H9 (cell line): ENCODE measurements around the gene MYO1D. TPM values are rescaled to one million over a fixed set of nuclear protein-coding genes. Genes with fewer than 3 reads are reported as not detected.

Experiments used
- DNase-seq: peaks from one replicate; pipeline ENCODE4 v3.0.0-alpha.2; 2017
- H2AFZ ChIP-seq: one replicate; pipeline ENCODE4 v1.6.1; 2013; ENCODE audit warnings: mild to moderate bottlenecking, low read length, control low read depth, moderate library complexity
- H2AK5ac ChIP-seq: 2 replicates; pipeline ENCODE4 v1.6.1; 2013; ENCODE audit warnings: low read length, control low read depth, mixed read lengths; ENCODE audit not compliant: insufficient read length
- H2BK120ac ChIP-seq: one replicate; pipeline ENCODE4 v1.6.1; 2013; ENCODE audit warnings: low read depth, mild to moderate bottlenecking, low read length, control low read depth, inconsistent platforms; ENCODE audit not compliant: poor library complexity, severe bottlenecking
- H2BK12ac ChIP-seq: 2 replicates; pipeline ENCODE4 v1.6.1; 2013; ENCODE audit warnings: low read length, control low read depth, mixed read lengths, low read depth; ENCODE audit not compliant: insufficient read length
- H2BK15ac ChIP-seq: 2 replicates; pipeline ENCODE4 v1.6.1; 2013; ENCODE audit warnings: low read depth, low read length, control low read depth
- H2BK20ac ChIP-seq: one replicate; pipeline ENCODE4 v1.6.1; 2013; ENCODE audit warnings: low read depth, mild to moderate bottlenecking, low read length, control low read depth, inconsistent platforms; ENCODE audit not compliant: poor library complexity, severe bottlenecking
- H2BK5ac ChIP-seq: 2 replicates; pipeline ENCODE4 v1.6.1; 2013; ENCODE audit warnings: low read length, control low read depth, mixed read lengths; ENCODE audit not compliant: insufficient read length
- H3K14ac ChIP-seq: 2 replicates; pipeline ENCODE4 v1.6.1; 2013; ENCODE audit warnings: low read length, control low read depth; ENCODE audit not compliant: insufficient read depth
- H3K18ac ChIP-seq: 2 replicates; pipeline ENCODE4 v1.6.1; 2013; ENCODE audit warnings: low read depth, mild to moderate bottlenecking, mixed read lengths, low read length, control low read depth; ENCODE audit not compliant: insufficient read length
- H3K23ac ChIP-seq: 2 replicates; pipeline ENCODE4 v1.6.1; 2013; ENCODE audit warnings: low read length, control low read depth, mixed read lengths, low read depth; ENCODE audit not compliant: insufficient read length
- H3K23me2 ChIP-seq: 2 replicates; pipeline ENCODE4 v1.6.1; 2013; ENCODE audit warnings: low read depth, mild to moderate bottlenecking, mixed read lengths, low read length, control low read depth; ENCODE audit not compliant: insufficient read length, poor library complexity, severe bottlenecking
- H3K27ac ChIP-seq: 2 replicates; pipeline ENCODE4 v1.5.1; 2013; ENCODE audit warnings: low read length, control low read depth, mixed read lengths, low read depth; ENCODE audit not compliant: insufficient read length
- H3K27me3 ChIP-seq: 2 replicates; pipeline ENCODE4 v1.6.1; 2013; ENCODE audit warnings: low read length, control low read depth, inconsistent platforms; ENCODE audit not compliant: insufficient read depth
- H3K4ac ChIP-seq: 2 replicates; pipeline ENCODE4 v1.6.1; 2013; ENCODE audit warnings: low read depth, mild to moderate bottlenecking, control low read depth, inconsistent platforms, low read length, moderate library complexity
- H3K4me1 ChIP-seq: 2 replicates; pipeline ENCODE4 v1.6.1; 2013; ENCODE audit warnings: low read length, control low read depth, inconsistent platforms; ENCODE audit not compliant: insufficient read depth
- H3K4me2 ChIP-seq: 2 replicates; pipeline ENCODE4 v1.6.1; 2013; ENCODE audit warnings: low read length, control low read depth, mixed read lengths; ENCODE audit not compliant: insufficient read length, insufficient read depth
- H3K56ac ChIP-seq: 2 replicates; pipeline ENCODE4 v1.6.1; 2013; ENCODE audit warnings: low read depth, mild to moderate bottlenecking, mixed read lengths, low read length, control low read depth; ENCODE audit not compliant: insufficient read length
- H3K79me1 ChIP-seq: 2 replicates; pipeline ENCODE4 v1.6.1; 2013; ENCODE audit warnings: low read depth, mild to moderate bottlenecking, moderate library complexity, low read length, control low read depth, inconsistent platforms; ENCODE audit not compliant: insufficient read depth, poor library complexity, severe bottlenecking
- H3K79me2 ChIP-seq: 2 replicates; pipeline ENCODE4 v1.6.1; 2013; ENCODE audit warnings: low read length, control low read depth, inconsistent platforms; ENCODE audit not compliant: insufficient read depth
- H3K9ac ChIP-seq: 2 replicates; pipeline ENCODE4 v1.6.1; 2013; ENCODE audit warnings: low read length, control low read depth, mixed read lengths; ENCODE audit not compliant: insufficient read length; ENCODE audit errors: extremely low read depth
- H3K9me3 ChIP-seq: one replicate; pipeline ENCODE4 v1.6.1; 2013; ENCODE audit warnings: low read depth, low read length, inconsistent platforms; ENCODE audit not compliant: control insufficient read depth
- H3T11ph ChIP-seq: one replicate; pipeline ENCODE4 v1.6.1; 2013; ENCODE audit warnings: mild to moderate bottlenecking, low read length, control low read depth, inconsistent platforms
- H4K20me1 ChIP-seq: one replicate; pipeline ENCODE4 v1.6.1; 2013; ENCODE audit not compliant: control insufficient read depth, insufficient read length, insufficient read depth
- H4K5ac ChIP-seq: 2 replicates; pipeline ENCODE4 v1.6.1; 2013; ENCODE audit warnings: low read depth, mild to moderate bottlenecking, mixed read lengths, low read length, control low read depth; ENCODE audit not compliant: insufficient read length
- H4K8ac ChIP-seq: replicated peaks from 2 replicates; pipeline ENCODE4 v1.6.1; 2013; ENCODE audit warnings: low read length, control low read depth, mixed read lengths, low read depth; ENCODE audit not compliant: insufficient read length
- H4K91ac ChIP-seq: 2 replicates; pipeline ENCODE4 v1.6.1; 2013; ENCODE audit warnings: low read depth, mild to moderate bottlenecking, moderate library complexity, mixed read lengths, low read length, control low read depth; ENCODE audit not compliant: insufficient read length
- H3K27ac Mint-ChIP-seq, 3 experiments: 2 replicates in 2 of 3; 3 replicates in 1 of 3; pipeline ENCODE4 v1.8.0; 2020 to 2021; ENCODE audit warnings: mixed read lengths in 3 of 3, mild to moderate bottlenecking in 1 of 3, moderate library complexity in 1 of 3
- H3K27me3 Mint-ChIP-seq: 2 replicates; pipeline ENCODE4 v1.8.0; 2021; ENCODE audit warnings: low read depth, mild to moderate bottlenecking, moderate library complexity, mixed read lengths
- H3K36me3 Mint-ChIP-seq, 3 experiments: 2 replicates in 2 of 3; 3 replicates in 1 of 3; pipeline ENCODE4 v1.8.0; 2020 to 2021; ENCODE audit warnings: low read depth in 3 of 3, mixed read lengths in 3 of 3; ENCODE audit not compliant: insufficient read depth in 1 of 3
- H3K4me1 Mint-ChIP-seq, 2 experiments: 2 replicates each; pipeline ENCODE4 v1.8.0; 2020; ENCODE audit warnings: mixed read lengths in 2 of 2
- H3K4me3 Mint-ChIP-seq, 2 experiments: 2 replicates in 1 of 2; 3 replicates in 1 of 2; pipeline ENCODE4 v1.8.0; 2020 to 2021; ENCODE audit warnings: mild to moderate bottlenecking in 2 of 2, mixed read lengths in 2 of 2, moderate library complexity in 1 of 2
- H3K9me3 Mint-ChIP-seq, 2 experiments: 2 replicates in 1 of 2; 3 replicates in 1 of 2; pipeline ENCODE4 v1.8.0; 2020; ENCODE audit warnings: mild to moderate bottlenecking in 2 of 2, mixed read lengths in 2 of 2, moderate library complexity in 1 of 2
- WGBS: extraction: QIAGEN DNeasy Blood & Tissue Kit; methylation state at CpG from one replicate; pipeline ENCODE4 v1.1.7; 2013; ENCODE audit warnings: missing lambda C conversion rate, low lambda C conversion rate, mixed read lengths; ENCODE audit not compliant: insufficient read length; ENCODE audit errors: extremely low coverage; 5-methylcytosine and 5-hydroxymethylcytosine counted together
- total RNA-seq: library from RNA; stranded (reverse); gene quantifications from 2 replicates; pipeline ENCODE4 v1.2.1, GENCODE V29; 2021
- TF ChIP-seq, protein P1 (sequence below): fragments of 200-600 bp; sonication (generic); conservative IDR thresholded peaks from 3 replicates; pipeline ENCODE4 v1.8.0; 2021; ENCODE audit warnings: antibody characterized with exemption, mild to moderate bottlenecking

Gene MYO1D
- total RNA-seq, 1 experiment from 2014 or later = 19.0 TPM

DNA sequence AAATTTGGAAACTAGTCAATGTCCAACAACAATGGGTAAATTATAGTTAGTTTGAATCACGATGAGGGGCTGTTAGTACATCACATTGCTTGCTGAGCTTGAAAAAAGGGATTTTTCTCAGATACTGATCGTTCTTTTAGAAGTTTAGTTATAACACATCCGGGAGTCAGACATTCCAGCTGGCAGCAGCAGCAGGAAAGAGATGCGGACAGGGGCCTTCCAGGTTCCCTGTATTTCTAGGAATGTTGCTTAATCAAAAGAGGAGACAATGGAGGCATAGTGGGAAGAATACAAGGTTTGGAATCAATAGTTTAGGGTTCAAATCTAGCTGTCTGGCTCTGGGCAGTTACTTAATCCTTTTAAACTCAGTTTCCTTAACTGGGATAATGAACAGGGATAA lies 362.3 kb downstream of the MYO1D start:
- Mint-ChIP-seq H3K27me3 (peaks cover 10% of the 10 kb centered on the region), H3K27ac (no peak overlapping the region), H3K9me3 (no peaks in the 10 kb centered on the region), H3K4me3 (no peak overlapping the region), H3K4me1 (peaks cover 44 to 51% of the 10 kb centered on the region in 2 experiments), H3K36me3 (no peaks in the 10 kb centered on the region)
- whole genome bisulfite sequencing = no CpG with 5 or more reads among the region's 4 CpGs
- Histone ChIP-seq H2BK12ac (no peak overlapping the region), H2AK5ac (no peak overlapping the region), H3K56ac (no peak overlapping the region), H3K9ac (no peak overlapping the region), H4K8ac (no peak overlapping the region), H3K18ac (no peak overlapping the region), H4K91ac (no peak overlapping the region), H2AFZ (no peak overlapping the region), H2BK20ac (no peak overlapping the region), H3K4ac (no peak overlapping the region), H3K4me2 (no peak overlapping the region), H3K23ac (no peak overlapping the region), H4K5ac (no peak overlapping the region), H3K79me2 (no peaks in the 10 kb centered on the region), H3K23me2 (peaks cover 5% of the 10 kb centered on the region), H3K27me3 (no peaks in the 10 kb centered on the region), H4K20me1 (no peaks in the 10 kb centered on the region), H3K14ac (no peak overlapping the region), H3T11ph (no peak overlapping the region), H3K27ac (no peak overlapping the region), H2BK120ac (no peak overlapping the region), H3K9me3 (no peaks in the 10 kb centered on the region), H2BK5ac (no peak overlapping the region), H3K4me1 (peaks cover 9% of the 10 kb centered on the region; the same call in 1 of the 2 replicates), H2BK15ac (no peak overlapping the region), H3K79me1 (no peaks in the 10 kb centered on the region)
- DNase-seq = no peak
- TF ChIP-seq, protein P1, sequence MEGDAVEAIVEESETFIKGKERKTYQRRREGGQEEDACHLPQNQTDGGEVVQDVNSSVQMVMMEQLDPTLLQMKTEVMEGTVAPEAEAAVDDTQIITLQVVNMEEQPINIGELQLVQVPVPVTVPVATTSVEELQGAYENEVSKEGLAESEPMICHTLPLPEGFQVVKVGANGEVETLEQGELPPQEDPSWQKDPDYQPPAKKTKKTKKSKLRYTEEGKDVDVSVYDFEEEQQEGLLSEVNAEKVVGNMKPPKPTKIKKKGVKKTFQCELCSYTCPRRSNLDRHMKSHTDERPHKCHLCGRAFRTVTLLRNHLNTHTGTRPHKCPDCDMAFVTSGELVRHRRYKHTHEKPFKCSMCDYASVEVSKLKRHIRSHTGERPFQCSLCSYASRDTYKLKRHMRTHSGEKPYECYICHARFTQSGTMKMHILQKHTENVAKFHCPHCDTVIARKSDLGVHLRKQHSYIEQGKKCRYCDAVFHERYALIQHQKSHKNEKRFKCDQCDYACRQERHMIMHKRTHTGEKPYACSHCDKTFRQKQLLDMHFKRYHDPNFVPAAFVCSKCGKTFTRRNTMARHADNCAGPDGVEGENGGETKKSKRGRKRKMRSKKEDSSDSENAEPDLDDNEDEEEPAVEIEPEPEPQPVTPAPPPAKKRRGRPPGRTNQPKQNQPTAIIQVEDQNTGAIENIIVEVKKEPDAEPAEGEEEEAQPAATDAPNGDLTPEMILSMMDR = no peak
